Thyroid gland (tissue), 4 donors: ENCODE measurements around the gene OR1I1. TPM values are rescaled to one million over a fixed set of nuclear protein-coding genes. Genes with fewer than 3 reads are reported as not detected.

Experiments used
- DNase-seq, 2 donors: peaks; one replicate each; pipeline ENCODE4 v3.0.0-alpha.2; 2019
- H3K27ac ChIP-seq, 3 donors: fragments of 200-600 bp; sonication (generic); 1 replicate in 2 of 3; 2 replicates in 1 of 3; pipeline ENCODE4 v1.5.1; 2016 to 2019; ENCODE audit warnings: mild to moderate bottlenecking in 1 of 3, moderate library complexity in 1 of 3
- H3K27me3 ChIP-seq: fragments of 200-600 bp; sonication (generic); one replicate; pipeline ENCODE4 v1.5.1; 2019
- H3K36me3 ChIP-seq, 2 donors: fragments of 200-600 bp; sonication (generic); one replicate each; pipeline ENCODE4 v1.5.1; 2016 to 2019
- H3K4me1 ChIP-seq, 2 donors: fragments of 200-600 bp; sonication (generic); one replicate each; pipeline ENCODE4 v1.5.1; 2017 to 2019
- H3K4me3 ChIP-seq, 3 donors: fragments of 200-600 bp; sonication (generic); replicated peaks in 1 of 3; 1 replicate in 2 of 3; 2 replicates in 1 of 3; pipeline ENCODE4 v1.5.1; 2016; ENCODE audit warnings: mild to moderate bottlenecking in 1 of 3
- H3K9me3 ChIP-seq: fragments of 200-600 bp; sonication (generic); one replicate; pipeline ENCODE4 v1.5.1; 2017
- POLR2A ChIP-seq, 2 donors: fragments of 450-650 bp; IDR thresholded peaks; one replicate each; pipeline ENCODE4 v1.6.1; 2017; ENCODE audit warnings: antibody characterized with exemption in 2 of 2, mild to moderate bottlenecking in 2 of 2, moderate library complexity in 1 of 2
- WGBS, 2 donors: methylation state at CpG; one replicate each; pipeline ENCODE4 v1.1.5; 2017; 5-methylcytosine and 5-hydroxymethylcytosine counted together
- intact Hi-C: fragments of 100-400 bp; cut with DNase I; formaldehyde crosslinking; loops from one replicate; pipeline ENCODE4 v1.15.1; 2023
- total RNA-seq, 4 donors: library from RNA; depleted of rRNA; stranded (reverse); fragments of >200 nt; gene quantifications; one replicate each; pipeline ENCODE4 v1.2.3, GENCODE V29; 2016
- TF ChIP-seq, protein P1 (sequence below), 6 experiments: fragments of 200-600 bp in 3 of 6; fragments of 450-650 bp in 3 of 6; sonication (generic) in 3 of 6; IDR thresholded peaks; one replicate each; pipeline ENCODE4 v1.5.1; 2016 to 2019; ENCODE audit warnings: antibody characterized with exemption in 6 of 6, mild to moderate bottlenecking in 2 of 6, inconsistent platforms in 1 of 6, moderate library complexity in 1 of 6

Gene OR1I1
- total RNA-seq, 4 donors from 2014 or later, result not detected

DNA sequence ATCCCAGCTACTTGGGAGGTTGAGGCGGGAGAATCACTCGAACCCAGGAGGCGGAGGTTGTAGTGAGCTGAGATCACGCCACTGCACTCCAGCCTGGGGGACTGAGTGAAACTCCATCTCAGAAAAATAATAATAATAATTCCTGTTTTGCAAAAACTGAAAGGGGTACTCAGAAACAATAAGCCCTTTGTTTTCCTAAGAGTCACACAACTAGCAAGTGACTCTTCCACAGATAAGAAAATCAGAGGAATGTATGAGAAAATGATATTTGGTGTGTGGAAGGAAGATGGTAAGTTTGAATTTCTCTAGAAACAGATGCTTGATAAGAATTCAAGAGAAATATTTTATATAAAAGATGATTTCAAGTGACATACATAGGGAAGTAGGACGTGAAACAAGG is 60.3 kb downstream of the OR1I1 start:
- Histone ChIP-seq H3K4me3 (no peak overlapping the region), H3K36me3 (no peaks in the 10 kb centered on the region), H3K27ac (no peak overlapping the region), H3K27me3 (no peaks in the 10 kb centered on the region), H3K9me3 (no peaks in the 10 kb centered on the region), H3K4me1 (no peaks in the 10 kb centered on the region)
- TF ChIP-seq, protein P1, sequence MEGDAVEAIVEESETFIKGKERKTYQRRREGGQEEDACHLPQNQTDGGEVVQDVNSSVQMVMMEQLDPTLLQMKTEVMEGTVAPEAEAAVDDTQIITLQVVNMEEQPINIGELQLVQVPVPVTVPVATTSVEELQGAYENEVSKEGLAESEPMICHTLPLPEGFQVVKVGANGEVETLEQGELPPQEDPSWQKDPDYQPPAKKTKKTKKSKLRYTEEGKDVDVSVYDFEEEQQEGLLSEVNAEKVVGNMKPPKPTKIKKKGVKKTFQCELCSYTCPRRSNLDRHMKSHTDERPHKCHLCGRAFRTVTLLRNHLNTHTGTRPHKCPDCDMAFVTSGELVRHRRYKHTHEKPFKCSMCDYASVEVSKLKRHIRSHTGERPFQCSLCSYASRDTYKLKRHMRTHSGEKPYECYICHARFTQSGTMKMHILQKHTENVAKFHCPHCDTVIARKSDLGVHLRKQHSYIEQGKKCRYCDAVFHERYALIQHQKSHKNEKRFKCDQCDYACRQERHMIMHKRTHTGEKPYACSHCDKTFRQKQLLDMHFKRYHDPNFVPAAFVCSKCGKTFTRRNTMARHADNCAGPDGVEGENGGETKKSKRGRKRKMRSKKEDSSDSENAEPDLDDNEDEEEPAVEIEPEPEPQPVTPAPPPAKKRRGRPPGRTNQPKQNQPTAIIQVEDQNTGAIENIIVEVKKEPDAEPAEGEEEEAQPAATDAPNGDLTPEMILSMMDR (IDR thresholded peaks at IDR 0.05), result no peak
- no peak for TF ChIP-seq POLR2A (IDR thresholded peaks at IDR 0.05)
- WGBS, 2 donors, result 86 to 88% methylated on average over 5 of the region's 5 CpGs
- intact Hi-C loops, result no loop called here
- DNase-seq, result no peak

Other genes starting within 250 kb of the OR1I1 start
- not detected for gene OR7A5, start 247.0 kb upstream of the OR1I1 start, total RNA-seq
- under 1 TPM in 1 of 4 donors, not detected in 3; under 0.01 TPM for gene OR7C1, start 247.0 kb upstream of the OR1I1 start, total RNA-seq
- gene OR7A10, start 233.3 kb upstream of the OR1I1 start, total RNA-seq, result not detected
- not detected for gene OR7A17, start 196.1 kb upstream of the OR1I1 start, total RNA-seq
- gene OR7C2, start 140.7 kb upstream of the OR1I1 start, total RNA-seq, result not detected
- gene SLC1A6, start 102.3 kb upstream of the OR1I1 start, total RNA-seq, result 1 to 10 TPM in 1 of 4 donors, under 1 TPM in 1, not detected in 2; 0.67 to 1.5 TPM
- gene CASP14, start 32.7 kb upstream of the OR1I1 start, total RNA-seq, result not detected
- 10 to 100 TPM; 12.6 to 17.9 (median 15.5) TPM for gene SYDE1, start 25.2 kb downstream of the OR1I1 start, total RNA-seq
- 10 to 100 TPM; 10.9 to 53.9 (median 20.0) TPM for gene NOTCH3, start 118.8 kb downstream of the OR1I1 start, total RNA-seq
- gene EPHX3, start 150.2 kb downstream of the OR1I1 start, total RNA-seq, result 1 to 10 TPM in 1 of 4 donors, under 1 TPM in 1, not detected in 2; 0.59 to 1.1 TPM